Mesendoderm (in vitro differentiated cells): ENCODE measurements around the gene KLKB1.
A peak's percentile ranks its signal among the peaks of the same experiment; 100 is the strongest.

Experiments
- DNase-seq: peaks from one replicate; pipeline ENCODE4 v3.0.0; 2013
- H2AK5ac ChIP-seq: 2 replicates; pipeline ENCODE4 v1.6.1; 2013; ENCODE audit warnings: low read length, inconsistent platforms
- H2BK120ac ChIP-seq: 2 replicates; pipeline ENCODE4 v1.6.1; 2013; ENCODE audit warnings: low read depth, mild to moderate bottlenecking, low read length, moderate library complexity, mixed read lengths
- H2BK15ac ChIP-seq: replicated peaks from 2 replicates; pipeline ENCODE4 v1.6.1; 2013; ENCODE audit warnings: low read depth, mild to moderate bottlenecking, moderate library complexity
- H2BK5ac ChIP-seq: 2 replicates; pipeline ENCODE4 v1.6.1; 2013; ENCODE audit warnings: low read length, inconsistent platforms
- H3K18ac ChIP-seq: 2 replicates; pipeline ENCODE4 v1.6.1; 2013; ENCODE audit warnings: mild to moderate bottlenecking, low read length, mixed read lengths
- H3K23ac ChIP-seq: one replicate; pipeline ENCODE4 v1.6.1; 2013; ENCODE audit warnings: low read length
- H3K27ac ChIP-seq: 2 replicates; pipeline ENCODE4 v1.5.1; 2013; ENCODE audit warnings: low read depth, mild to moderate bottlenecking, inconsistent platforms, low read length, moderate library complexity
- H3K27me3 ChIP-seq: 2 replicates; pipeline ENCODE4 v1.6.1; 2013; ENCODE audit warnings: low read length, control low read depth, mild to moderate bottlenecking, inconsistent platforms; ENCODE audit not compliant: insufficient read depth, poor library complexity
- H3K36me3 ChIP-seq: 2 replicates; pipeline ENCODE4 v1.6.1; 2013; ENCODE audit warnings: low read length, inconsistent platforms; ENCODE audit not compliant: control insufficient read depth, insufficient read depth
- H3K4ac ChIP-seq: one replicate; pipeline ENCODE4 v1.6.1; 2013; ENCODE audit warnings: low read depth, mild to moderate bottlenecking, low read length, moderate library complexity
- H3K4me1 ChIP-seq: 2 replicates; pipeline ENCODE4 v1.6.1; 2013; ENCODE audit warnings: low read depth, low read length, inconsistent platforms; ENCODE audit not compliant: control insufficient read depth
- H3K4me2 ChIP-seq: 2 replicates; pipeline ENCODE4 v1.6.1; 2013; ENCODE audit warnings: low read length
- H3K4me3 ChIP-seq: 2 replicates; pipeline ENCODE4 v1.5.1; 2013; ENCODE audit warnings: mild to moderate bottlenecking, low read length
- H3K56ac ChIP-seq: one replicate; pipeline ENCODE4 v1.6.1; 2013; ENCODE audit warnings: low read length
- H3K79me1 ChIP-seq: 2 replicates; pipeline ENCODE4 v1.6.1; 2013; ENCODE audit warnings: low read length, inconsistent platforms
- H3K79me2 ChIP-seq: 2 replicates; pipeline ENCODE4 v1.6.1; 2013; ENCODE audit warnings: mild to moderate bottlenecking, low read length; ENCODE audit not compliant: control insufficient read depth, insufficient read depth
- H3K9ac ChIP-seq: 2 replicates; pipeline ENCODE4 v1.6.1; 2013; ENCODE audit warnings: low read length, inconsistent platforms
- H4K5ac ChIP-seq: one replicate; pipeline ENCODE4 v1.6.1; 2013; ENCODE audit warnings: low read length
- H4K8ac ChIP-seq: one replicate; pipeline ENCODE4 v1.6.1; 2013; ENCODE audit warnings: low read depth, mild to moderate bottlenecking, control low read depth, low read length, moderate library complexity
- WGBS: extraction: QIAGEN DNeasy Blood & Tissue Kit; methylation state at CpG from one replicate; pipeline ENCODE4 v1.1.7; 2013; ENCODE audit warnings: low lambda C conversion rate, missing lambda C conversion rate; ENCODE audit not compliant: insufficient coverage; ENCODE audit errors: extremely low coverage; 5-methylcytosine and 5-hydroxymethylcytosine counted together

KLKB1 gene

GRCh38 chr4:186299291-186299690 lies 72.0 kb downstream of the KLKB1 start:
- no peak overlapping the region for H4K8ac ChIP-seq
- H3K23ac ChIP-seq = no peak overlapping the region
- no peak overlapping the region for H3K56ac ChIP-seq
- H3K18ac ChIP-seq = no peak overlapping the region
- no peak overlapping the region for H2AK5ac ChIP-seq
- no peak overlapping the region for H3K4me3 ChIP-seq
- H3K9ac ChIP-seq = no peak overlapping the region
- H3K79me1 ChIP-seq = no peaks in the 10 kb centered on the region
- no peak for DNase-seq
- no peak overlapping the region for H3K4me2 ChIP-seq
- H2BK120ac ChIP-seq = no peak overlapping the region
- H3K4ac ChIP-seq = no peak overlapping the region
- H3K4me1 ChIP-seq = peaks cover 2% of the 10 kb centered on the region
- no peak overlapping the region for H2BK5ac ChIP-seq
- H3K27me3 ChIP-seq = no peaks in the 10 kb centered on the region
- no peaks in the 10 kb centered on the region for H3K36me3 ChIP-seq
- H3K79me2 ChIP-seq = no peaks in the 10 kb centered on the region
- no peak overlapping the region for H4K5ac ChIP-seq
- H3K27ac ChIP-seq = no peak overlapping the region
- no peak overlapping the region for H2BK15ac ChIP-seq
- no CpG with 5 or more reads among the region's 5 CpGs for WGBS

GRCh38 chr4:186300659-186301390 lies 73.5 kb downstream of the KLKB1 start:
- Histone ChIP-seq H2BK120ac (no peak overlapping the region), H3K27me3 (no peaks in the 10 kb centered on the region), H3K79me1 (no peaks in the 10 kb centered on the region), H2AK5ac (no peak overlapping the region), H2BK15ac (no peak overlapping the region), H3K23ac (no peak overlapping the region), H3K4me1 (peaks cover 2% of the 10 kb centered on the region), H4K5ac (no peak overlapping the region), H3K36me3 (no peaks in the 10 kb centered on the region), H3K4ac (no peak overlapping the region), H4K8ac (no peak overlapping the region), H3K9ac (no peak overlapping the region), H3K56ac (no peak overlapping the region), H3K27ac (no peak overlapping the region), H2BK5ac (no peak overlapping the region), H3K18ac (no peak overlapping the region), H3K4me3 (no peak overlapping the region), H3K79me2 (no peaks in the 10 kb centered on the region), H3K4me2 (no peak overlapping the region)
- WGBS = no CpG with 5 or more reads among the region's 6 CpGs
- no peak for DNase-seq

GRCh38 chr4:186304216-186304615 lies 76.9 kb downstream of the KLKB1 start:
- Histone ChIP-seq H3K4me2 (no peak overlapping the region), H4K8ac (no peak overlapping the region), H3K9ac (no peak overlapping the region), H3K79me1 (no peaks in the 10 kb centered on the region), H3K36me3 (no peaks in the 10 kb centered on the region), H3K4me3 (no peak overlapping the region), H3K4ac (no peak overlapping the region), H4K5ac (no peak overlapping the region), H3K56ac (no peak overlapping the region), H2AK5ac (no peak overlapping the region), H2BK120ac (no peak overlapping the region), H3K27ac (no peak overlapping the region), H3K23ac (no peak overlapping the region), H2BK5ac (no peak overlapping the region), H3K27me3 (no peaks in the 10 kb centered on the region), H3K79me2 (no peaks in the 10 kb centered on the region), H2BK15ac (no peak overlapping the region), H3K4me1 (no peaks in the 10 kb centered on the region), H3K18ac (no peak overlapping the region)
- WGBS = no CpG with 5 or more reads among the region's 5 CpGs
- DNase-seq = no peak

GRCh38 chr4:186304866-186305505 lies 77.7 kb downstream of the KLKB1 start:
- H3K4me3 ChIP-seq = no peak overlapping the region
- H3K36me3 ChIP-seq = no peaks in the 10 kb centered on the region
- no peaks in the 10 kb centered on the region for H3K79me2 ChIP-seq
- peak; percentile 70 for DNase-seq
- no peak overlapping the region for H3K18ac ChIP-seq
- H2BK5ac ChIP-seq = no peak overlapping the region
- H2BK120ac ChIP-seq = no peak overlapping the region
- H3K9ac ChIP-seq = no peak overlapping the region
- H3K27me3 ChIP-seq = no peaks in the 10 kb centered on the region
- no peaks in the 10 kb centered on the region for H3K79me1 ChIP-seq
- WGBS = no CpG with 5 or more reads among the region's 13 CpGs
- H3K4me2 ChIP-seq = no peak overlapping the region
- no peak overlapping the region for H3K27ac ChIP-seq
- H3K4ac ChIP-seq = no peak overlapping the region
- no peak overlapping the region for H2BK15ac ChIP-seq
- H3K4me1 ChIP-seq = no peaks in the 10 kb centered on the region
- H4K5ac ChIP-seq = no peak overlapping the region
- no peak overlapping the region for H3K56ac ChIP-seq
- H2AK5ac ChIP-seq = no peak overlapping the region
- no peak overlapping the region for H4K8ac ChIP-seq
- no peak overlapping the region for H3K23ac ChIP-seq

GRCh38 chr4:186307497-186307896 lies 80.2 kb downstream of the KLKB1 start:
- no CpG with 5 or more reads among the region's 4 CpGs for WGBS
- Histone ChIP-seq H3K79me1 (no peaks in the 10 kb centered on the region), H4K5ac (no peak overlapping the region), H3K23ac (no peak overlapping the region), H3K4ac (no peak overlapping the region), H3K9ac (no peak overlapping the region), H3K18ac (no peak overlapping the region), H3K4me1 (no peaks in the 10 kb centered on the region), H3K27ac (no peak overlapping the region), H3K56ac (no peak overlapping the region), H2AK5ac (no peak overlapping the region), H3K79me2 (no peaks in the 10 kb centered on the region), H2BK120ac (no peak overlapping the region), H3K36me3 (no peaks in the 10 kb centered on the region), H3K27me3 (no peaks in the 10 kb centered on the region), H4K8ac (no peak overlapping the region), H3K4me3 (no peak overlapping the region), H2BK15ac (no peak overlapping the region), H2BK5ac (no peak overlapping the region), H3K4me2 (no peak overlapping the region)
- DNase-seq = no peak
